GM19463 (cell line): ENCODE results near the gene TRAPPC5.

Source experiments
- ATAC-seq: cut with Tn5 transposase; IDR thresholded peaks from one replicate; pipeline ENCODE4 v1.9.1; 2021; ENCODE audit warnings: mild to moderate bottlenecking, moderate library complexity; ENCODE audit not compliant: unreplicated experiment

TRAPPC5 gene

DNA sequence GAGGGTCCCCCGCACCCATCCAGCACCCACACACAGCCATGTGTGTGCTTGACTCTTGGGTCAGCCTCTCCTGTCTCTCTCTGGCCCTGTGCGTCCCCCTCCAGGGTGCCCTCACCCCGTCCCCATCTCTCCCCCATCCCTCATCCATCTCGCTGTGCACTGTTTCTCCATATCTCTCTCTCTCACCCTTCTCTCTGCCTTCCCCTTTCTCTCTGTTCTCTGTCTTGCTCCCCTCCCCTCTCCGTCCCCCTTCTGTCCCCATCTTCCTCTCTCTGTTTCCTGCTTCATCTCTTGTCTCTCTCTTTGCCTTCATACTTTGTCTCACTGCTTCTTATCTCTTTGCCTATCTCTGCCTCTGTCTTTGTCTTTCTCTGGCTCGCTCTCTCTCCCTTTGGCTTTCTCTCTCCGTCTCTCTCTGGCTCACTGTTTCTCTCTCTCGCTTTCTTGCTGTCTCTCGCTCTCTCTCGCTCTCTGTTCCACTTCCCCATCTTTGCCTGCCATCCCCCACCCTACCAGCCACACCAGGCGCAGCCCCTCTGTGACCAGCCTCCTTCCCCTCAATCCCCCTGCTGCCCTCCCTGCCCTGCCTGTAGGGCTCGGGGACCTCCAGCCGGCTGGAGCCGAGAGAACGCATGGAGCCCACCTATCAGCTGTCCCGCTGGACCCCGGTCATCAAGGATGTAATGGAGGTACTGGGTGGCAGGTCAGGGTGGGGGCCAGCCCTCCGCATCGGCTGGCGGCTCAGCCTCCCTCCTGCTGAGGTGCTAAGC, 34.8 kb upstream of the TRAPPC5 start:
- no peak for ATAC-seq

DNA sequence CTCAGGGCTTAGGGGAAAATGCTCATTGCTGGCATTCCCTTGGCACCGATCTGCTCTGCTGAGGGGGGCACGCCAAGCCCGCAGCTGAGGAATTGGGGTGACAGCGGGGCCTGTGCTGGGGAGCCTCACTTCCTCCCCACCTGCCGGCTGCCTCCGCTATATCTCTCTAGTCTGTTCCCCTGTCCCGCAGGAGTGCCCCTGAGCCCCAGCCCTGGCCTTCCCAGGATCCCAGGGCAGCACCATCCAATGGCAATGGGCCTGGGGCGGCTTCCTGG, 34.3 kb upstream of the TRAPPC5 start:
- no peak for ATAC-seq

DNA sequence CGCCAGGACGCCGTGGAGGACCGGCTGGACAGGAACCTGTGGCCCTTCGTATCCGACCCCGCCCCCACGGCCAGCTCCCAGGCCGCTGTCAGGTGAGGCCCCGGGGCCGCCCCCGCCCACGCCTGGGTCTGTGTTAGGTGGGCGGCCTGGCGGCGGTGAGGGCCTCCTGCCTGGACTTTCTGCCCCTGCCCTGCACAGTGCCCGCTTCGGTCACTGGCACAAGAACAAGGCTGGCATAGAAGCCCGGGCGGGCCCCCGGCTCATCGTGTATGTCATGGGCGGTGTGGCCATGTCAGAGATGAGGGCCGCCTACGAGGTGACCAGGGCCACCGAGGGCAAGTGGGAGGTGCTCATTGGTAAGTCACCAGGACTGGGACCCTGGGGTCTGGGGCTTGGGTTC, 33.5 kb upstream of the TRAPPC5 start:
- no peak for ATAC-seq

DNA sequence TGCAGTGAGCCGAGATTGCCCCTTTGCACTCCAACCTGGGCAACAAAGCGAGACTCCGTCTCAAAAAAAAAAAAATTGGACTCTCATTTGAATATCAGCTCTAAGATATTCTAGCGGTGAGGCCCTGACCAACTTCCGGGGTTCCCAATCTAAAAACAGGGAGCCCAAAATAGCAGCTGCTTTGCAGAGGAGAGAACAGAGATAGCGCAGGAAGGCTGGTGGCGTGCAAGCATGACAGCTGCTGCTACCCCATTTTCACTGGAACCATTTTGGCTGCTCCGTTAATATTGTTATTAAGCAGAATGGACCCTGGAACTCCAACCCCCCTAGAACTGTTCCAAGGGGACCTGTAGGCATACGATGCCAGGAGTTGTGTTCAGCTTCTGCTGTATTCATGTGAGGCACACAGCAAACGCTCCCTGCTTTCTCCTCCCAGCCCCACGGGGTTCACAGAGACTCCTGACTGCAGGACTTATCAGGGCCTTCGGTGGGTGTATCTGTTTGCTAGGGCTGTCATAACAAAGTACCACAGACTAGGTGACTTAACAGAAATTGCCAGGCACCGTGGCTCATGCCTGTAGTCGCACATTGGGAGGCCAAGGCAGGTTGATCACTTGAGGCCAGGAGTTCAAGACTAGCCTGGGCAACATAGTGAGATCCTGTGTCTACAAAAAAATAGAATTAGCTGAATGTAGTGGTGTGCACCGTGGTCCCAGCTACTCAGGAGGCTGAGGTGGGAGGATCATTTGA, 32.2 kb upstream of the TRAPPC5 start:
- no peak for ATAC-seq

DNA sequence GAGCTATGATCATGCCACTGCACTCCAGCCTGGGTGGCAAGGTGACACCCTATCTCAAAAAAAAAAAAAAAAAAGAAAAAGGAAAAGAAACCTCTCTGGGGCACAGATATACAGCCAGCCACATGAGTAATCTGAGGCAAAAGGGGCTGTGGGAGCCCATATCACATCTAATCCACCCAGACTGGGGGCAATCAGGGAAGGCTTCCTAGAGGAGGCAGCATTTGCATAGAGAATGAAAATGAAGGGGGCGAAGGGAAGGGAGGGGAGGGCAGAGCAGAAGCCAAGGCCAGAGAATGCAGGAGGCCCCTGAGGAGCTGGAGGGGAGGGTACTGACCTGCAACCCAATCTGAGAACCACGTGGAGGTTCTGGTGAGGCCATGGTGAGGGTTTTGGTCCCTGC, 30.5 kb upstream of the TRAPPC5 start:
- ATAC-seq = no peak

DNA sequence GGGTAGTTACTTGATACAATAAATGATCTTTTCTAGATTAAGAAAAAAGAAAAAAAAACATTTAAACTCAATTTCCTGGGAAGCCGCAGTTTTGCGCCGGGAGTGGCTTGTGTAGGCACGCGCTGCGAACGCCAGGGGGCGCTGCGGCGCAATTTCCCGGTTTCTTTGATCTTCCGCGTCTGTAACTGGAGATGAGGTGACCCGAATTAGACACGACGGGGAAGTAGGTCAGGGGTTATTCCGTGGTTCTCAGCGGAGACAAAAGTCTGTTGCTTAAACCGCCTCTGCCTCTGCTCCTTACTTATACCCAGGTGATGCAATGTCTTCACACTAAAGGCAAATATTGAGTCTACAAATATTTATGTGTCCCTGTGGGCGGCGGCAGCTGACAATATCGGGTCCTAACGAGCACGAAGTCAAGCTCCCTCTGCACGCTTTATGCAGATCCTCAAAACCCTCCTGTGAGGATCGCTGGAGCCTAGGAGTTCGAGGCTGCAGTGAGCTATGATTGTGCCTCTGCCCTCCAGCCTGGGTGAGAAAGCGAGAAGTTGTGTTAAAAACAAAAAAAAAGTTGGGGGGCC, 28.5 kb upstream of the TRAPPC5 start:
- ATAC-seq = no peak

DNA sequence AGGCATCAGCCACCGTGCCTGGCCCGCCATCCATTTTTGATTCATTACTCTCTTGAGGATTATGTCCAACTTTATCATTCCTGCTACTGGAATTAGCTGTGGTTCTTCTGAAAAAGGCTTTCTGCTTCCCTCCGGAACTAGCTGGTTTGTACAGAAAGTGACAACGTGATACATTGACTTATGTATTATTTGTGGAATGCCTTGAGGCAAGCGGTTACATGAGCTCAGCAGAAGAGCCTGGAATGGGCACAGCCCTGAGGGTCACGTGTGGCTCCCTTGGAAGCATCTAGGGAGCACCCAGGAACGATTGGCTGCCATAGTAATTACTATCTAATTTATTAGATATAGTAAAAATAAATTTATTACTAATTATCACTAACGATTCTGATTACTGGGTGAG, 26.2 kb upstream of the TRAPPC5 start:
- ATAC-seq = no peak

DNA sequence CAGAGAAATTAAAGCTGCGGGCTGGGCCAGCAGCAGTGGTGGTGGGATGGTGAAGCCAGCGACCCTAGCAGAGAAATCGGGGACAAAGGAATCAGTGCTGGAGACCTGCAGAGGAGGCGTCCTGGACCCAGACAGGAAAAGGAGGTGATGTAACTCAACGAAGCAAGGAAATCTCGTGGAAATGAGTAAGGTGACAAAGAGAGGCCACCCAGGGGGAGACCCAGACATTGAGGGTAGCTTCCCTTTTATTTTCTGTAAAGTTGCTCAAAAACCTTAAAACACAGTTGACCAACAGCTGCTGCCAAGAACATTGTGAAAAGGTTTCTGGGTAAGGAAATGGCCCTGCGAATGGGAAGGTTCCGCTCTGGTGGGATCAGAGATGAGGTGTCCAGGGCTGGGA, 25.1 kb upstream of the TRAPPC5 start:
- no peak for ATAC-seq

DNA sequence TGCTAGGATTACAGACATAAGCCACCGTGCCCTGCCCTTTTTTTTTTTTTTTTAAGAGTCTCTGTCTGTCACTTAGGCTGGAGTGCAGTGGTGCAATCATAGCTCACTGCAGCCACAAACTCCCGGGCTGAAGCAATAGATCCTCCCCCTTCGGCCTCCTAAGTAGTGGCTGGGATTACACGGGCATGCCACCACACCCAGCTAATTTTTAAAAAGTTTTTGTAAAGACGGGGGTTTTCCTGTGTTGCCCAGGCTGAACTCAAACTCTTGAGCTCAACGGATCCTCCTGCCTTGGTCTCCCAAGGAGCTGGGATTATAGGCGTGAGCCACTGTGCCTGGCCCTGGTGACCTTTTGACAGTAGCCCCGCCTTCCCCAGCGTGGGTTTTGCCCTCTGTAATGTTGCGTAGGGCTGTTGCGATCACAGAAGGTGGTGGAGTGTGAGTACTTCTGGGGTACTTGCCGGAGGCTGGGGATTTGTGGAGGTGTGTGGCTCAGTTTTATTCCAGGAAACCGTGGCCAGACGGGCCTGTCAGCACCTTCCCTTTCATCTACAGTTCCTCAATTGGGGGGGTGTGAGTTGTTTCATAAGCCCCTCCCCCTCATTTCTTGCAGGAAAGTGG, 23.4 kb upstream of the TRAPPC5 start:
- ATAC-seq = no peak

DNA sequence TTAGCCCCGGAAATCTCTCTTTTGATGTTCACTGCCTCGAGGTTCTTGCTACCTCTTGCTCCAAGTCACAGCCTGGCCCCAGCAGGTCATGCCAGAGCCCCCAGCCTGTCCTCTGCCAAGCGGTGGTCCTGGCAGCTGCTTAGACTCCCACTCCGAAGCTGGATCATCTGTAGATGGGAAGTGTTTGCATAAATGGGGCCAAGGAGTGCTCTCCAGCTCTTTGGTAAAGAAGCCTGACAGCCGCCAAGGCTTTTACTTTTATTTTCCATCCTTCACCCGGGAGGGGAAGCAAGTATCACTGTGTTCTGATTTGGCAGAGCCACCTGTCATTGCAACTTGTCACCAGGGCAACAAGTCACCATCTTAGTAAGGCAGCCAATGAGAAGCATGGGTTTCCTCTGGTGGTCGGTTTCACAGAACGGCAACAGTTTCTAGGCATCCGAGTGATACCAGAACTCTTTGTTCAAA, 22.4 kb upstream of the TRAPPC5 start:
- no peak for ATAC-seq

DNA sequence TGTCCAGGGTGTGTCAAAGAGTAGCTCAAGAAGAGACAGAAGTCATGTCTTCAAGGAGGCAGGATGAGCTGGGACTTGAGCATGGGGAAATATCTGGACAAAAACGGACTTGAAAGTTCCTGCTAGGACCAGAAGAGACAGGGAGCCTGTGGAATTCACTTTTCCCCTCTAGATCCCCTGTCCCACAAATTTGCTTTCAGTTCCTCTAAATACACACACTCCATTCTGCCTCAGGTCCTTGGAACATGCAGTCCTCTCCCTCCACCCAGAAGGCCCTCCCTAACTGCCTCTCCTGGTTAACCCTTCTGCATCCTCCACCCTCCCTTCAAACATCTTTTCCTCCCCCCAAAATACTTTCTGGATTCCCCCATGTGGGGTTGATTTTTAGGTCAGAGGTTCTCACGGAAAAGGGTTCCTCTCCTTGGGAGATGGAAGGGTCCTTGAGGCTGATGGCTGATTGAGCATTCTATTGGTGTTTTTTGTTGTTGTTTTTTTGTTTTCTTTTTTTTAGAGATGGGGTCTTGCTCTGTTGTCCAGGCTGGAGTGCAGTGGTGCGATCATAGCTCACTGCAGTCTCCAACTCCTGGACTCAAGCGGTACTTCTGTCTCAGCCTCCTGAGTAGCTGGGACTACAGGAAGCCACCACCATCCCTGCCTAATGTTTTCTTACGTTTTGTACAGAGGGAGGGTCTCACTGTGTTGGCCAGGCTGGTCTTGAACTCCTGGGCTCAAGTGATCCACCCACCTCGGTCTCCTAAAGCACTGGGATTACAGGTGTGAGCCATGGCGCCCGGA, 18.7 kb upstream of the TRAPPC5 start:
- ATAC-seq = no peak

DNA sequence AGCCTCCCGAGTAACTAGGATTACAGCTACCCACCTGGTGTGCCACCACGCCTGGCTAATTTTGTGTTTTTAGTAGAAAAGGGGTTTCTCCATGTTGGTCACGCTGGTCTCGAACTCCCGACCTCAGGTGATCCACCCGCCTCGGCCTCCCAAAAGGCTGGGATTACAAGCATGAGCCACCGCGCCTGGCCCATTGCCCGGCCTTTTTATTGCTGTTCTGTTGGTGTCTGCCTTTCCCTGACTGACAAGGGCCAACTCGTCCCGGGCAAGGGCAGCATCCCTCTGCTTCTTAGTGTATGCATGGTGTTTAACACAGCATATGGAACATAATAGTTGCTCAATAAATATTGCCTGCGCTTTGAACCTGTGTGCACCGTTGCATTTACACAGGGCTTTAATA, 18.0 kb upstream of the TRAPPC5 start:
- ATAC-seq = no peak

DNA sequence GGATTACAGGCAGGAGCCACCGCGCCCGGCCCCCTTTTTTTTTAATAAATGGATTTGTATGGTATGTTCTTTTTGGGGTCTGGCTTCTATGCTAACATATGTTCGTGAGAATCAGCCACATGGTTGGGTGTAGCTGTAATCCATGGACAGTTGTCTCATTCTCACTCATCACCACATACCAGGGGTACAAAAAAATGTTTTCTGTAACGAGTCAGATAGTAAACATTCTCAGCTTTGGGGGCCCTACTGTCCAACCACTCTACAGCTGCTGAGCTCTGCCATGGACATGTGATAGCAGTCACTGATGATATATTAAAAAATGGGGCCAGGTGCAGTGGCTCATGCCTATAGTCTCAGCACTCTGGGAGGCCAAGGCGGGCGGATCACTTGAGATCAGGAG, 16.9 kb upstream of the TRAPPC5 start:
- no peak for ATAC-seq

DNA sequence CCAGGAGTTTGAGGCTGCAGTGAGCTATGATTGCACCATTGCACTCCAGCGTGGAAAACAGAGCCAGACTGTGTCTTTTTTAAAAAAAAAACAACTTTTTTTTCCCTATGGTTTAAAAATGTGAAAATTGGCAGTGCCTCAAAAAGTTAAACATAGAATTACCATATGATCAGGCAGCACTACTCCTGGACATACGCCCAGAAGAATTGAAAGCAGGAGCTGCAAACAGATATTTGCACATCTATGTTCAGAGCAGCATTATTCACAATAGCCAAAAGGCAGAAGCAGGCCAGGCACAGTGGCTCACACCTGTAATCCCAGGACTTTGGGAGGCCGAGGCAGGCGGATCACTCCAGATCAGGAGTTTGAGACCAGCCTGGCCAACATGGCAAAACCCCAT, 15.6 kb upstream of the TRAPPC5 start:
- no peak for ATAC-seq

DNA sequence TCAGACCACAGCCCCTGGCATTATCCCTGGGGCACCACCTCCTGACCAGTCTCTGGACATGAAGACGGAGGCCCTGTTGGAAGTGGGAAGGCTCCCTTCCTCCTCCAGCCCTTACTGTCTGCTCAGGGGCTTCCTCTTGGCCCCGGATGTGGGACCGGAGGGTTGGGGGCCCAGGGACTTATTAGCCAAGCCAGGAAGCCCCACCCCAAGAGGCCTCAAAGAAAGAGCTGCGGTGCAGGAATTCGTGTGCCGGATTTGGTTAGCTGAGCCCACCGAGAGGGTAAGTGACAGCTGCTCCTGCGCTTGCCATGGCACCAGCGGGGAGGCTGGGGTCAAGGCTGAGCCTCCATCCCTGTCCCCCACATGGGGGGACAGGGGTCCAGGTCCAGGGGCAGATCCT, 11.8 kb upstream of the TRAPPC5 start, which contains the start of gene RETN:
Gene RETN, plus strand, starts transcription at position 208 of the 400 bp plus-strand sequence. CDS start 278 bp downstream, outside the sequence.
- no peak for ATAC-seq

DNA sequence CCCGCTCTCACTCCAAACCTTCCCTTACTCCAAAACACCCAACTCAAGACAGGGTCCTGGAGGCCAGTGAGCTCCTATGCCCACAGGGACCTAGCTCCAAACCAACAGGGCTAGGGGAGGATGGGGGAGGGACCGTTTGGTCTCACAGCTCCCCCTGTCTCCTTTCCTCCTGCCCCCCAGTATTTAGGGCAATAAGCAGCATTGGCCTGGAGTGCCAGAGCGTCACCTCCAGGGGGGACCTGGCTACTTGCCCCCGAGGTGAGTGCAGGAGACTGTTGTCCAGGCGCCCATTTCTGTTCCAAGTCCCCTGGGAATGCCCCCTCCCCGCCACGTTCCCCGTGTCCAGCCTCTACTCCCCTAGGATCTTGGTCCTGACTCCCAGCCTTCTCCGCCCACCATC, 11.0 kb upstream of the TRAPPC5 start:
- ATAC-seq = no peak

DNA sequence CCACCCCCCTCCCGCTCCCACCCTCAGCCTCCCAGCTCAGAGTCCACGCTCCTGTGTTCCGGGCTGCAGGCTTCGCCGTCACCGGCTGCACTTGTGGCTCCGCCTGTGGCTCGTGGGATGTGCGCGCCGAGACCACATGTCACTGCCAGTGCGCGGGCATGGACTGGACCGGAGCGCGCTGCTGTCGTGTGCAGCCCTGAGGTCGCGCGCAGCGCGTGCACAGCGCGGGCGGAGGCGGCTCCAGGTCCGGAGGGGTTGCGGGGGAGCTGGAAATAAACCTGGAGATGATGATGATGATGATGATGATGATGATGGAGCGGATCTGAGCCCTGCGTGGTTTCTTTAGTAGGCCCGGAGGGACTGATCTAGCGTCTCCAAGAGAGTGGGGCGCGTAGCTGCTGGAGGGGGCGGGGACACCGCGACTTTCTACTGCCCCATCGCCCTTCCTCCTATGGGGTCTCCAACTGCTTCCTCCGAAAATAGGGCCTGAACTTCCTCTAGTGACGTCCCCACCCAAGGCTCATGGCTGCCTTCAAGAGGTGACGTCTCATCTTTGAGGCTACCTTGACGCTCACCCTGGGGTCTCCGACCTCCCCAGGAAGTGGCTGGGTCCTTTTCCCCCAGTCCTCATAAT, 10.4 kb upstream of the TRAPPC5 start:
- no peak for ATAC-seq

DNA sequence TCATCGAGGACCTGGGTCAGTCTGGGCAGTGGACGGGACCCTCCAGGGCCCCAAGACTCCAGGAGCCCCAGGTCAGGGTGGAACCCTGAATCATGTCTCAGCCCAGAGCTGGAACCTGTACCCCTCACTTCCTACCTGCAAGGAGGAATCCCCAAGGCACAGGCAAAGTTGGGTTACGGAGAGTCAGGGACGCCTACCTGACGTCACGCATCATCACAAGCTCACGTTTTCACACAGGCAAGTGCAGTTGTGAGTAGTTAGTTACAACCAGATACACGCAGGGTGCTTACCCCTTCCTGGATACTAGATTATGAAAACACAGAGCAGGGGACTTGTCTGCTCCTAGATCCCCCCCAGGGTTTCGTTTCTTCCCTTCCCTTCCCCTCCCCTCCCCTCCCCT, 9.8 kb upstream of the TRAPPC5 start:
- no peak for ATAC-seq

DNA sequence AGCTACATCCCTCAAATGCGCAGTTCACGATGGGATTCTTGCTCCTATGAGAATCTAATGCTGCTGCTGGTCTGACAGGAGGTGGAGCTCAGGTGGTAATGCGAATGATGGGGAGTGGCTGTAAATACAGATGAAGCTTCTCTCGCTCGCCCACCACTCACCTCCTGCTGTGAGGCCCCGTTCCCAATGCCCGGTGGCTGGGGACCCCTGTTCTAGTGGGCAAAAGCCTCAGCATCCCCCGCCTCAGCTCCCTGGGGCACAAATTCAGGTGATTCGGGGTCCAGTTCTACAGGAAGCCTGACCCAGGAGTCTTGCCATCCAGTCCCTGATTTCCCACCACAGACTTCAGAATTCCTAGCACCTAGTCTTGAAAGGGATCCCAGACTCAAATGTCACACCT, 8.1 kb upstream of the TRAPPC5 start:
- no peak for ATAC-seq
